GM19467 (cell line): Measurements from ENCODE around the gene IFNG-AS1.

ENCODE experiments used
- ATAC-seq: cut with Tn5 transposase; IDR thresholded peaks from one replicate; pipeline ENCODE4 v1.9.1; 2021; ENCODE audit warnings: mild to moderate bottlenecking, moderate library complexity; ENCODE audit not compliant: unreplicated experiment

The IFNG-AS1 gene

GRCh38 chr12:67993143-67993542 lies 3.9 kb downstream of the IFNG-AS1 start:
- no peak for ATAC-seq

DNA sequence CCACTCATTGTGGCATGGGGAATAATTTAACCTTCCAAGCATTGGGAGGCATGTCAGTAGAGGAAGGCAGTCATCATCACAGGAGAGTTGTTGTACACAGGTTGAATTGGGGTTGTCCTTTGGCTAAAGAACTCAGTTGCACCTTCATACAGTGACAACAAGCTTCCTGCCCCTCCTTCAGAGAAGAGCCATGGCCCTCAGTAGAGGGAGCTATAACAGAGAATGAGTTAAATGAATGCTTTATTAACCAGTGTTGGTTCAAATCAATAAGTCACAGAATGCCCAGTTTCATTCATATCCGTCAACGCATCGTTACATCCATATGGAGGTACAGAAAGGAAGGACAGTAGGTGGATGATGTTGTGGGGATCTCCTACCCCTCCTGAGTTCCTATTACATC lies 4.8 kb downstream of the IFNG-AS1 start:
- no peak for ATAC-seq

- no peak for ATAC-seq
These were observed 7.1 kb downstream of the IFNG-AS1 start for GRCh38 chr12:67996347-67996746.

DNA sequence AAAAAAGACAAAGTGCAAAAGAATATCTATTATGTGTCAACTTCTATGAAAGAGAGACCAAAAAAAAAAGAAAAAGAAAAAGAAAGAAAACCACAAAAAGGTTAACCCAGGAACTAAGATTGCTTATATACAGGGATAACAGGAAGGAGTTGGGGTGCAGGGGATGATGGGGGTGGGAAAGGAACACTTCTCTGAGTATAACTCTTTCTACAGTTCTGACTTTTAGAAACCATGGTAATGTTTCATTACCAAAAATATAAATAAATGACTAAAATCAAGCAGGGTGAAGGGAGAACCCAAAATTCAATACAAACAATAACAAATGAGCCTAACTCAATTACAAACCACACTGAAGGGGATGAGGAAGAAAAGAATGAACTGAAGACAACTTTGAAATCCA lies 9.1 kb downstream of the IFNG-AS1 start:
- ATAC-seq: no peak

DNA sequence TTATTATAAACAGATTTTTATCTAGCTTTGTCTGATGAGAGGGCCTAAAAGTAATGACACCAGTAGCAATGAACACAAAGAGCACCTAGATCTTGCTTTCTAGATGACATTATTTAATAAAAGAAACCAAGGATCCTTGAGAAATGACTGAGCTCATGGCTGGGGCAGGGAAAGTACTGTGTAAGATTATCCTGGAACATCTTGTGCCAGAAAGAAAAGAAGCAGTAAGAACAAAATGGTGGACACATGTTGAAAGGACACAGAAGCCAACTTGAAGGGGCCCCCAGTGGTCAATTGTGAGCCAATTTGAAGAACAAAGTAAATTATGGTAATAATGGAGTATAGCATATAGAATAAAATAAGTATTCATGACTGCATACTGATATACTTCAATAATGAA lies 10.0 kb downstream of the IFNG-AS1 start:
- no peak for ATAC-seq

DNA sequence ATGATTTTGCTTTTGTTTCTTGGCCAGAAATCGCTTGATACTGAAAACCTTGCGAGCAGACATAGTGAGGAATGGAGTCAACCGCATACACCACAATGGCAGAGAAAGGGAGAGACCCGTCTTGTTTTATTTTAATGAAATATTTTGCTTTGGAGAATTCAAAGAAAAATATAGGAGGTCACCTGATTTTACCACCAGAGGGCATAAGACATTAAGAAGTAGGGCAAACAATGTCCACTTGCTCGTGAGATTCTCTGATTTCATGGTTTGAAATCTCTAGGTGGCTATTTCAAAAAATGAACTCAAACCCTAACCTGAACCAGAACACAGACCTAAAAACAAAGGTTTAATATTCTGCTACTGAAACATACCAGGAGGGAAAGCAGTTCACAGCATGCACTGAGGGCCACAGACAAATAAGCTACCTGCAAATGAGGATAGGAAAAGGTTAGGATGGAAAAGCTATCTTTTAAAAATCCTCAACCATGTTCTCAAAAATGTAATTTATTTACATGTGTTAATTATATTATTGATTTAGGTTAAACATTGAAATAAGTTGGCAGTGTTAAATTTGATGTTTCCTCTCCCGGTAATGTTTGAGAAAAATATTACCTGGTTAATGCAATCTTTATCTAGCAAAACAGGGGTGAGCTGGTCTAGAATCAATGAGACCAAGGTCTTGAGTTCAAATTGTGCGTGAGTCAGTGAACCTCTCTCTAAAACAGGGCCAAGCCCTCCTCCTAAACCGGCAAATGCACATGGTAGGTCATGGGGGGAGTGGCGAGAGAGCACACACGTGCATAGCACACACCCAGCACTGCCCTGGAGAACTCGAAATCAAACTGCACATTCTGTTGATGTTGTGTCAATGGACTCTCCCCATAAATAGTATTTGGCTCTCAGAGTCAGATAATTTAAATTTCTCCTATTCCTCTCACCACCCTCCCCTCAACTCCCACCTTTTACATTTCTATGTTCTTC lies 12.5 kb downstream of the IFNG-AS1 start:
- ATAC-seq: no peak

DNA sequence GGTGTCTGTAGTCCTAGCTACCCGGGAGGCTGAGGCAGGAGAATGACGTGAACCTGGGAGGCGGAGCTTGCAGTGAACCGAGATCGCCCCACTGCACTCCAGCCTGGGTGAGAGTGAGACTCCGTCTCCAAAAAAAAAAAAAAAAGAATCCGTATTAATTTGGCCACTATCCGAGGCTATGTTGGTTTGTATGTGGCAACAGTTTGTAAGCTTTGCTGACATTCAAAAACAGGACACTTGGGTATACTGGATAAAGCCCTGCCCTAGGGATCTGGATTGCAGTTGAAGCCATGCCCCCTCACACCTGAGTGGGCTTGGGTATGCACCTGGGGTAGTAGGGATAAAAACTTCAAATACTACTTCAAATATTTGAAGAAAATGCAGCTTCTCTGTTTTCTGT lies 14.5 kb downstream of the IFNG-AS1 start:
- ATAC-seq: no peak

DNA sequence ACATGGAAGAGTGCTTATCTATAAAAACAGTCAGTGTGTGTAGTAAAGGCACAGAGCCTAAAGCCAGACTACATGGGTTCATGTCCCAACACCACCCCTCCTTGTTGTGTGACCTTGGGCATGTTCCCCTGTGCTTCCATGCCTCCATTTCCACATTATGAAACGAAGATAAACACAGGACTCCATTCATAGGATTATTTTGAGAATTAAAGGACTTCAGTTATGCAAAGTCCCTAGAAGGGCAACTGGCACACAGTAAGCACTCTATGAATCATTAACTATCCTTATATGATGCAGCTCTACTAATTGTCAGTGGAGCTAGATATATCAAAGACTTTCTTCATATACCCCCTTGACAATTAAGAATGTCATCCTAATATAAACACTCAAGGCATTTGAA lies 17.8 kb downstream of the IFNG-AS1 start:
- no peak for ATAC-seq

GRCh38 chr12:68007466-68007865 lies 18.2 kb downstream of the IFNG-AS1 start:
- no peak for ATAC-seq

DNA sequence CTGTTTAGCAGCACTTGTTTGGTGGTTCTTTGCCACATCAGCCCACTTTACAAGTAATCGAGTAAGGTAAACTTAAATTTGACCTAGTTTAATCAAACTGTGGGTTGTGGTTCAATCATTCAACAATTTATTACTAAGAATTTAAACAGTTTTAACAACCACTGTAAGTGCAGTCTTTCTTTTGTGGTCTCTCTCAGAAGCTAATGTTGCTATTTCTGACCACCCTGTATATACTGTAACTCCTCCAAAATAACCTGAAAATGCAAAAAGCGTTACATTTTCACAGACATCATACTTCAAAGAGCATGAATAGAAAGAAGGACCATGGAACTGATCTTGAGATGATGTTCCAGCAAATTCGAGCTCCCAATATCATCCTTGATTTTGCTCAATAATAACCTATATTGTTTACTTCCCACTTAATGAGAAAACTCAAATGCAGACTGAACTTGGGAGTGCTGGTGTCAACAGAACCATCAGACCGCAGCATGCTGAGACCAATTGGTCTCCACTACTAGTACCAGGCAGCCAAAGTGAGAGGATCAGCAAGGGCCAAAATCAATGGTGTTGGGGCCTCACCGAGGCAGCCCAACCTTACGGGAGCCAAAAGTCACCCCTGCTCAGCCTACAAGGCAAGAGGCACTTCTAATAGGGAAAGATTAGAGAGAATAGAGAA lies 22.1 kb downstream of the IFNG-AS1 start:
- ATAC-seq: no peak

DNA sequence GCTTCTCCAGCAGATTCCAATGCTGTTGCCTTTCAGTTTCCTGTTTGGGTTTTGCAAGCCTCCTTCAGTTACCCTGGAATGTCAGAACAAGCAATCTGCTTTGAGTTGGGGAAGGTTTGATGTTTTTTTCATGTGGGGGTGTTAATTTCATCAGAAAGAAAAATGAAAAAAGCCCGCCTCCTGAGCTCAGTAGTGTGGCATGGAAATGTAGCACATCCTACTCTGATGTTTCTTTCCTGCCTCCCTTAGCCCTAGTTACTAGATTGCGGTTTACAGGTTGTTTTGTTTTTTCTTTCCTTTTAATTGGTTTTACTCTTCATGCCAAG lies 22.6 kb downstream of the IFNG-AS1 start:
- no peak for ATAC-seq

GRCh38 chr12:68012712-68013111 lies 23.5 kb downstream of the IFNG-AS1 start:
- ATAC-seq: peak; percentile 78

- no peak for ATAC-seq
These were observed 23.9 kb downstream of the IFNG-AS1 start for GRCh38 chr12:68013181-68013580.

- no peak for ATAC-seq
These were observed 26.9 kb downstream of the IFNG-AS1 start for GRCh38 chr12:68016136-68016535.

DNA sequence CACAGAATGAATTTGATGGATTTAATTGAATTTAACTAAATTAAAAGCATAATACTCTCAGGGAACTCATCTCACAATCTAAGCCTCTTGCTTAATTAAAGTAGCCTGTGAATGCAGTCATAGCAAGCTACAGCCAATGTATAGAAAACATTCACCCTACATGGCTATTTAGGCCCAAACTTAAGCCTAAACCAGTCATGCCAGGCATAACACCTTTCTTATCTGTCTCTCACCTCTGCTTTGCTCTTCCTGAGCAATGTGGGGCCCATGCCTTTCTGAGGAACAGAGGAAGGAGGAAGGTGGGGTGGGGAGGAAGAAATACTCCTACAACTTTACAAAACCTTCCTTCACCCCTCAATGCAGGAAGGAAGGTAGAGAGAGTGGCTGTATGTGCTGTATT lies 29.1 kb downstream of the IFNG-AS1 start:
- no peak for ATAC-seq

DNA sequence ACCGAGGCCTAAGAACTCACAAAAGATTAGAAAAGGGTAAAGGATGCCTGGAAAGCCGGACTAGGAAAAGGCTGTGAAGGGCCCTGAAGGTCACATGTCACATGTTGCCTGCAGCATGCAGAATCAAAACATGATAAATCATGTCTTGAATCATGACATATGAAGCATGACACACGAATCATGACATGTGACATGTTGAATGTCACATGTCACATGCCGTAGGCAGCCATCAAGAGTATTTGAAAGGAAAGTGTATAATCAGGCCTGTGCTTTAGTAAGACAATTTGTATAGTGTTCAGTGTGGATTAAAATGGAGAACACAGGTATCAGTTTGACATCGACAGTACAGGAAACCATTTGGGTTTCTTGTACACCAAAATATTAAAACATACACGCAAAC lies 30.8 kb downstream of the IFNG-AS1 start:
- no peak for ATAC-seq

GRCh38 chr12:68020699-68021098 lies 31.5 kb downstream of the IFNG-AS1 start:
- no peak for ATAC-seq

DNA sequence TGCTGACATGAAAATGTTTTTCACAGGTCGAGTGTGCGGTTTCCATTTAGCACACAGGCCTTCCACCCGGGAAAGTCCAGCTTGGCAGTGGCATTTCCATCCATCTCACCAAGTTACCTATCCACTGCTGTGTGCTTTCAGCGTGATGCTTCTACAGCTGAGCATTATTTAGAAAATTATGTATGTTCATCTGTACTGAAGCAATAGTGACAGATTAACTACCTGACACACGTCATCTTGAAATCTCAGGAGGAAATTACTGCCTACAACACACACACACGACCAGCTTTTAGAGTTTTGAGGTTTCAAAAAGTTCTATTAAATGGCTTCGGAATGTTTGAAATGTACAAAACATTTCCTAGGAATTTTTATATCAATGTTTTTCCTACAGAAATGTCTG lies 39.4 kb downstream of the IFNG-AS1 start:
- no peak for ATAC-seq

DNA sequence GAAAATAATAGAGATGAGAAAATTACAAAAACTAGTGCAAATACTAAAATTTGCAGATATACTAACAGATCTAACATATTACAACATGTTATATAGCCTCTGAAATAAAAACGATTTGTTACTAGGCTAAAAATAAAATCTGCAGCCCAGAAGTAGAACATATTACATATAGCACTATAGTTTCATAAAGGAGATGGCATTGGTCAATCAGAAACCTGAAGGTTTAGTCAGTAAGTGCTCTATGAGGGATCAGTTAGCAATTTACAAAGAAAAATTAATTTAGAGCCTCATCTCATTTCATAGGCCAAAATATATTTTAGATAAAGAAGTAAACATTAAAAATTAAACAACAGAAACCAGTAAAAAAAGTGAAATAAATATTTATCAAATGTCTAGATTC lies 41.0 kb downstream of the IFNG-AS1 start:
- ATAC-seq: no peak

DNA sequence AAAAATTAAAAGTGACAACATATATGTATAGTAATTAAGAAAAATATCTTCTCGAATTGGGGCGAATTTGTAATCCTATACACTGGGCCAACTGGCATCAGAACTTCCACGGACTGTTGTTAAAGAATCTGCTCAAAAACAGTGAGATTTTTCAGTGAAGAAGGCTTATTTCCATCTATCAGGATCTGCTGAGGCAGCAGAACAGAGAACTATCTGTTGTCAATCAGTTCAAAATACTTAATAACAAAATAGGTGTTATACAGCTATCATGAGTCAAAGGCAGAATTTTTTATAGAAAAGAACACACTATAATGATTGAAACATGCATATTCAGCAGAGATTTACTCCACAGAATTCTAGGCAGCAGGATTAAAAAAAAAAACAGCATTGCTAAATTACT lies 41.9 kb downstream of the IFNG-AS1 start:
- ATAC-seq: no peak

- ATAC-seq: no peak
These were observed 42.9 kb downstream of the IFNG-AS1 start for GRCh38 chr12:68031881-68032739.
